Esophagus (tissue), 2 donors: ENCODE results near the gene MYO1H. TPM values are rescaled to one million over a fixed set of nuclear protein-coding genes. Genes with fewer than 3 reads are reported as not detected.
"Not testable (repeated sequence)": the region's sequence is repeated elsewhere in the genome, so short reads cannot be mapped to it uniquely, and the experiment has no call there.

Experiments
- H3K27ac ChIP-seq, 2 donors: one replicate each; pipeline ENCODE4 v1.5.1; 2013; ENCODE audit warnings: low read depth in 2 of 2, mild to moderate bottlenecking in 2 of 2, inconsistent platforms in 1 of 2, low read length in 1 of 2, moderate library complexity in 1 of 2
- H3K27me3 ChIP-seq, 2 donors: one replicate each; pipeline ENCODE4 v1.6.1; 2013; ENCODE audit warnings: low read length in 2 of 2, control low read depth in 1 of 2, mild to moderate bottlenecking in 1 of 2; ENCODE audit not compliant: insufficient read depth in 2 of 2, control insufficient read depth in 1 of 2
- H3K36me3 ChIP-seq, 2 donors: one replicate each; pipeline ENCODE4 v1.6.1; 2013; ENCODE audit warnings: low read length in 1 of 2; ENCODE audit not compliant: control insufficient read depth in 2 of 2, insufficient read depth in 2 of 2
- H3K4me1 ChIP-seq, 2 donors: one replicate each; pipeline ENCODE4 v1.6.1; 2013; ENCODE audit warnings: low read length in 1 of 2; ENCODE audit not compliant: control insufficient read depth in 2 of 2, insufficient read depth in 2 of 2
- H3K4me3 ChIP-seq, 2 donors: one replicate each; pipeline ENCODE4 v1.5.1; 2013; ENCODE audit warnings: low read length in 2 of 2, mild to moderate bottlenecking in 2 of 2, low read depth in 1 of 2, moderate library complexity in 1 of 2
- H3K9me3 ChIP-seq, 2 donors: one replicate each; pipeline ENCODE4 v1.6.1; 2013; ENCODE audit warnings: mild to moderate bottlenecking in 2 of 2, low read depth in 1 of 2, low read length in 1 of 2, moderate library complexity in 1 of 2; ENCODE audit not compliant: control insufficient read depth in 2 of 2, insufficient read depth in 1 of 2
- WGBS, 2 donors: extraction: QIAGEN DNeasy Blood & Tissue Kit; methylation state at CpG; one replicate each; pipeline ENCODE4 v1.1.7; 2013; 5-methylcytosine and 5-hydroxymethylcytosine counted together
- polyA plus RNA-seq, 2 donors: library from polyadenylated mRNA; stranded (reverse); fragments of 200-250 nt; gene quantifications; one replicate each; pipeline ENCODE4 v1.2.3, GENCODE V29; 2013
- donor health status: healthy with polysubstance abuse.
- donor health status: Bipolar disorder and iron deficiency.

MYO1H gene
- polyA plus RNA-seq, 2 donors: 0.62 to 0.86 TPM

DNA sequence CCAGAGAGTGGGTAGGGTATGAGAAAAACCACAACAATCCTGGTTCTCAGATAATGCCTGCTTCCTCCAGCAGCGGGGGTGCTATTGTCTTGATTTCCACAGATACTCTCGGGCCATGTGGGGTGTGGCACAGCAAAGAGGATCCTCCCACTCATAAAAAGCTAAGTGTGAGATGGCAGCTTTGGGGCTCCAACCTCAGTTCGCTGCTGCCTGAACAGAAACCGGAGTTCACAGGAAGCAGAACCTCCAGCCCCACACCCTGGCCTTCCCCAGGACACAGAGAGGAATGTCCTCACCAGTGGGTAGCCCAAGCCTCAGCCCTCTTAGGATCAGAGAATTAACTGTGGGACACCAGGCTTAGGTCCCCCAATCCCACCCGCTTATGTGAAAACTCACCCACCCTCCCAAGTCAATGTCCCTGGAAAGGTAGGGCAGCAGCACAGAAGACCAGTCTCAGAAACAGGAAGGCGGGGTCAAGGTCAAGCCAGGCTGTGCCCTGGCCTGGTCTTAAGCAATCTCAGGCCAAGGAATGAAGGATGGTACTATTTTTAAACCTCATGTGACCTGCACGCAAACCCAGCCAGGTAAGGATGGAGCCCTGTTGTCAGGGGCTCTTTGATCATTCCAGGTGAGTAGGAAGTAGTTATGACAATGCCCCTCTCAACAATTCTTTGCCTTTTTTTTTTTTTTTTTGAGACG, 120.4 kb downstream of the MYO1H start:
- Histone ChIP-seq H3K27ac (peak overlapping the region in 1 of 2 donors; percentile 59), H3K27me3 (no peaks in the 10 kb centered on the region), H3K36me3 (peaks cover 7 to 27% of the 10 kb centered on the region in 2 donors), H3K9me3 (no peaks in the 10 kb centered on the region), H3K4me3 (no peak overlapping the region), H3K4me1 (peaks cover 5 to 10% of the 10 kb centered on the region in 2 donors)
- WGBS, 2 donors: 64 to 76% methylated on average over 7 of the region's 8 CpGs

DNA sequence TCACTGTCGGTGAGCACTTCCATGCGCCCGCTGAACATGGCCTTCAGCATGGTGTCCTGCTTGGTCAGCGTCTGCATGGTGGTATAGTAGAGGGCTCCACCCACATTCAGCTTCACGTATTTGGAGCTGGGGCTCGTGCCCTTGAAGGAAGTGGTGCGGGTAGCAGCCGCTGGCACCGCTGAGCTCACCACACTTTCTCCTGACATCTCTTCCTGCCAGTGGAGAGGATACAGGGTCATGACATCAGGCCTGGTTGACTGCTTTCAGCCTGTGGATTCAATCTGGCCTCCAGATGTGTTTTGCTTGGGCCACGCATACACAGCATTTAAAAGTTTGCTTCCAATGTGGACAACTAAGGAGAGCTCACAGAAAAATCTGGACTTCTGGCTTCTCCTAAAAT, 121.8 kb downstream of the MYO1H start:
- peaks cover 1 to 3% of the 10 kb centered on the region in 2 donors for H3K4me1 ChIP-seq
- H3K27ac ChIP-seq: peak overlapping the region in 1 of 2 donors; percentile 33
- H3K9me3 ChIP-seq: no peaks in the 10 kb centered on the region
- peaks cover 7 to 30% of the 10 kb centered on the region in 2 donors for H3K36me3 ChIP-seq
- H3K4me3 ChIP-seq: no peak overlapping the region
- H3K27me3 ChIP-seq: no peaks in the 10 kb centered on the region
- WGBS, 2 donors: 82 to 85% methylated on average over 10 of the region's 10 CpGs

DNA sequence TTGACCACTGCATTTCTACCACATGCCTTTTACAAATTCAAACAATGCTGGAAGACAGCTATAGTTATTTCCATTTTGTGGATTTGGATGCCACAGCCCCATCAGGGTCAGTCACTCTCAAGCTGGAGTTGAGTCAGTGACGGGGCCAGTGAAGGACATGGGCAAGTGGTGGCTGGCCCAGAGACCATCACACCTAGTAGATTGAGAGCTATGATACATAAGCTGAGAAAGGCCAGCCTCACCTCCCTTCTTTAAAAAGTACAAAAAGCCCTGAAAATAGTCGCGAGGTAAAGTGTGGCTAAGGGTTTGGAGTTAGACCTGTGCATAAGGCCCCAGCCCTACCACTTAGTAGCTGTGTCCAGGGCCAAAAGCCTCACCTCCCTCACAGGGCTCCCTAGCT, 125.3 kb downstream of the MYO1H start:
- 90 to 94% methylated on average over 3 of the region's 3 CpGs for WGBS, 2 donors
- Histone ChIP-seq H3K36me3 (peaks cover 6 to 13% of the 10 kb centered on the region in 2 donors), H3K4me1 (peaks cover 3 to 5% of the 10 kb centered on the region in 2 donors), H3K4me3 (no peak overlapping the region), H3K9me3 (no peaks in the 10 kb centered on the region), H3K27ac (no peak overlapping the region), H3K27me3 (no peaks in the 10 kb centered on the region)

DNA sequence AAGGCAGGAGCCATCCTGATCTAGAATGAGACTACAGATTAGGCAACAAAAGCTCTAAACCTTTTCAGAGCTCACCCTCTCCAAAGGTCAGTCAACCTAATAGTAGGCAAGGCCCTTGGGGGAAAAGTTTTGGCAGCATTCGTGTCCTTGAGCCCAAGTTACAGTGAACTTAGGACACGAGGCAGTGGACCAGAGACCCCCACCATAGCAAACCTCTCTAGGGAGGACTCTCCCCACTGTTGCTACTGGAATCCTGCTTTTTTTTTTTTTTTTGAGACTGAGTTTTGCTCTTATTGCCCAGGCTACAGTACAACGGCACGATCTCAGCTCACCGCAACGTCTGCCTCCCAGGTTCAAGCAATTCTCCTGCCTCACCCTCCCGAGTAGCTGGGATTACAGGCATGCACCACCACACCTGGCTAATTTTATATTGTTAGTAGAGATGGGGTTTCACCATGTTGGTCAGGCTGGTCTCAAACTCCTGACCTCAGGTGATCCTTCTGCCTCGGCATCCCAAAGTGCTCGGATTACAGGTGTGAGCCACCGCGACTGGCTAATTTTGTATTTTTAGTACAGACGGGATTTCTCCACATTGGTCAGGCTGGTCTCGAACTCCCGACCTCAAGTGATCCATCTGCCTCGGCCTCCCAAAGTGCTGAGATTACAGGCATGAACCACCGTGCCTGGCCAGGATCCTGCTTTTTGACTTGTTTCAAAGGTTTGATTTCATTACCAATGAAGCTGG, 126.0 kb downstream of the MYO1H start:
- H3K27ac ChIP-seq, H3K4me1 ChIP-seq, H3K36me3 ChIP-seq, H3K9me3 ChIP-seq, H3K27me3 ChIP-seq, H3K4me3 ChIP-seq: not testable (repeated sequence)
- 88 to 92% methylated on average over 16 of the region's 16 CpGs for WGBS, 2 donors

DNA sequence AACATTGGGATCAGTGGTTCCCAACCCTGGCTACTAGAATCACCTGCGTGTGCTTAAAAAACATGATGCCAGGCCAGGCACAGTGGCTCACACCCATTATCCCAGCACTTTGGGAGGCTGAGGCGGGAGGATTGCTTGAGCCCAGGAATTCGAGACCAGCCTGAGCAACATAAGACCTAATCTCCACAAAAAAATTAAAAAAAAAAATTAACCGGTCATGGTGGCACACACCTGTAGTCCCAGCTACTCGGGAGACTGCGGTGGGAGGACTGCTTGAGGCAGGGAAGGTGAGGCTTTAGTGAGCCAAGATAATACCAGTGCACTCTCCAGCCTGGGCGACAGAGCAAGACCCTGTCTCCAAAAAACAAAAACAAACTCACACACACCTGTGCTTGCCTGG, 127.4 kb downstream of the MYO1H start:
- H3K4me1 ChIP-seq: peaks cover 2 to 3% of the 10 kb centered on the region in 2 donors
- 92 to 93% methylated on average over 7 of the region's 7 CpGs for WGBS, 2 donors
- no peaks in the 10 kb centered on the region for H3K9me3 ChIP-seq
- peak overlapping the region in 1 of 2 donors; percentile 96 for H3K4me3 ChIP-seq
- H3K27me3 ChIP-seq: no peaks in the 10 kb centered on the region
- H3K36me3 ChIP-seq: peaks cover 0 to 4% of the 10 kb centered on the region in 2 donors
- no peak overlapping the region for H3K27ac ChIP-seq

DNA sequence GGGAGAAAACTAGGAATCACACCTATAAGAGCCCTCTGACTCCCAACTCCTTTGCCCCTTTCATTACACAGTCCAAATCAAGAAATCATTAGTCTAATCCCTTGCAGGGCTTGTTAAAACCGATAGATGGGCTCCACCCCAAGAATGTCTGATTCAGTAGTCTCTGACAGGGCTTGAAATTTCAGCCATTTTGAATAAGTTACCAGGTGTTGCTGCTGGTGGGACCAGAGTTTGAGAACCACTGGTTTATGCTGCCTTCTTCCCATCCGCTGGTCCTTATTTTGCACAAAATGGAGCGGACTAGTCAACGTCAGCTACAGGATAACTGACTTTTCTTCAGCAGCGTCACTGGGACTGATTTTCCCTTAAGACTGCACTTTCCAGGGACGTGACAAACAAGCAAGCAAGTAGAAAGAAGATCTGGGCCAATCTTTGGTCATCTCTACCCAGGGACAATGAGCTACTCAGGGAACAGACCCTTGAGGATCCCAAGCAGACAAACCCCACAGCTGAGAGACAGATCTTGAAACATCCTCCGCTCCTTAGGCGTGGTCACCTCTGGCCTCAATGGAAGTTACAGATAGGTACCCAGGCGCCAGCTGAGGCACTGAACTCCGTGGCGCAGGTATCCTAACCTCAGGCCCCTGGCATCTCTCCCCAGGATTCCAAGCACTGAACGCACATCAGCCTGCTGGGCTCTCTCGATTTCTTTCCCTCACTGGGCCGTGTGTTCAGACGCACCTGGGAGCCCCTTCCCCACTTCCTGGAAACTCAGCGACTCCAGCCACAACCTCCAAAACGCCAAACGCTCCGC, 128.5 kb downstream of the MYO1H start:
- 15 to 16% methylated on average over 19 of the region's 19 CpGs for WGBS, 2 donors
- Histone ChIP-seq H3K27ac (peak overlapping the region; percentile 42 to 96), H3K36me3 (peaks cover 0 to 4% of the 10 kb centered on the region in 2 donors), H3K9me3 (no peaks in the 10 kb centered on the region), H3K4me1 (peaks cover 2 to 3% of the 10 kb centered on the region in 2 donors), H3K4me3 (peak overlapping the region; percentile 84 to 96), H3K27me3 (no peaks in the 10 kb centered on the region)

DNA sequence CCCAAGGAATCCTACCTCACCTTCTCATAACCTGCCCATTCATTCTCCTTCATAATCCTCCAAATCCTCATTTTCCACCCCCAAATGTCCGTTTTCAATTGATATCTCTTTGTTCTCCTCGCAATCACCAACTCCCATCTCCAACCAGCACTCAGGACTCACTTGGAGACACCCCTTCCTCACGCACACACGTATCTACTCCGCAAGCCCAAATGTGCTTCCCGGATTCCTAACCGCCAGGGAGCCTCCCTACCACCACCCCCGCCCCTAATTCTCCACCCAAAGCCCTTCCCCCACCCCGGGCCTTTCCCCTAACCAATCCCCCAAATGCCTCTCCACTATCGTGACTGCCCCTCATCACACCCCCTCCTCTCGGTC, 129.1 kb downstream of the MYO1H start:
- peak overlapping the region; percentile 84 to 96 for H3K4me3 ChIP-seq
- H3K9me3 ChIP-seq: no peaks in the 10 kb centered on the region
- peaks cover 0 to 4% of the 10 kb centered on the region in 2 donors for H3K36me3 ChIP-seq
- no peaks in the 10 kb centered on the region for H3K27me3 ChIP-seq
- WGBS, 2 donors: 1% methylated on average over 11 of the region's 11 CpGs
- H3K27ac ChIP-seq: peak overlapping the region; percentile 91 to 96
- peaks cover 2 to 3% of the 10 kb centered on the region in 2 donors for H3K4me1 ChIP-seq

DNA sequence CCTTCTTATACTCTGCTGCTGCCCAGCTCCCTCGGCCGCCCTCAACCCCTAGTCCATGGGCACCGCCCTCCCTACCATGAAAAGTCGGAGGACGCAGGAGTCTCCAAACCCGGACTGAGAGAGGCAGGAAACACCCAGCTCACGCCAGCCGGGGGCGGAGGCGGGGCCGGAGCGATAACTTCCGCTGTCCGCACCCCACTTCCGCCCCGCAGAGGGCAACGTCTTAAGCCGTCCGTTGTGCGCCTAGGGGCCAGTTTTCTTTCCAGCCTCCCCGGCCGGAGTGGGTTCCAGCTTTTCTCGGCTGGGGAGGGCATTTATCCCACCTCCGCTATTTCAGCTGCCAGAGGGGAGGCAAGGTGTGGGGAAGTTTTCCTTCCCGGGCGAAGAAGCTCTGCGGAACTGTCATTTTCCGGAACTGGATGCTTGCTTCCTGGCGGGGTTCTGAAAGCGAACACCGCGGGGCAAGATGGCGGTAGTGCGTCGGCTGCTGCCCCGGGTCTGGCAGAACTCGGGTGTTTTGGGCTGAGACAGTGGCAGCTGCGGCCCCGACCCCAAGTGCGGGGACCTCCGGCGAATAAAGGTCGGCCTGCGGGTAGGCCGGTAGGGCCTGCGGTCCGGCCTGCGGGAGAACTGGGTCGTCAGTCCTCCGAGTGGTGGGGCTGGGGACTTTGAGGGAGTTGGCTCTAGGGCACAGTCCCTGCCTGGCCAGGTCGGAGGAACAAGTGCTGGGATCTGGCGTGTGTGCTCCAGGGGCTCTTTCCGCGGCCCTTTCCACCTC, 129.7 kb downstream of the MYO1H start, which contains the start of the genes KCTD10 and UBE3B:
KCTD10 (minus strand) TSS at position 116 of the 778 bp plus-strand sequence; CDS start at position 78, 38 bp downstream.
UBE3B (plus strand) TSS at position 450 of the 778 bp plus-strand sequence. CDS start 5,918 bp downstream, outside the sequence.
- Histone ChIP-seq H3K27me3 (no peaks in the 10 kb centered on the region), H3K9me3 (no peaks in the 10 kb centered on the region), H3K4me3 (peak within 1 kb of the TSS; percentile 84 to 96), H3K36me3 (peaks cover 0 to 4% of the 10 kb centered on the region in 2 donors), H3K4me1 (peaks cover 2 to 3% of the 10 kb centered on the region in 2 donors), H3K27ac (peak within 1 kb of the TSS; percentile 91 to 96)
- 0% methylated on average over 54 of the region's 54 CpGs for WGBS, 2 donors
